Vagina (tissue), 2 donors: ENCODE measurements around the gene SIRPD. TPM values are rescaled to one million over a fixed set of nuclear protein-coding genes. Genes with fewer than 3 reads are reported as not detected.

ENCODE experiments used
- DNase-seq, 2 donors: peaks; one replicate each; pipeline ENCODE4 v3.0.0-alpha.2; 2017; ENCODE audit errors: extremely low spot score in 2 of 2
- H3K27ac ChIP-seq: fragments of 200-600 bp; sonication (generic); one replicate; pipeline ENCODE4 v1.5.1; 2019
- H3K27me3 ChIP-seq: fragments of 200-600 bp; sonication (generic); one replicate; pipeline ENCODE4 v1.5.1; 2019
- H3K36me3 ChIP-seq, 2 donors: fragments of 200-600 bp; sonication (generic); one replicate each; pipeline ENCODE4 v1.5.1; 2017 to 2019
- H3K4me1 ChIP-seq: fragments of 200-600 bp; sonication (generic); one replicate; pipeline ENCODE4 v1.5.1; 2019
- H3K4me3 ChIP-seq, 2 donors: fragments of 200-600 bp; sonication (generic); 1 replicate in 1 of 2; 2 replicates in 1 of 2; pipeline ENCODE4 v1.5.1; 2016 to 2019
- H3K9me3 ChIP-seq: fragments of 200-600 bp; sonication (generic); one replicate; pipeline ENCODE4 v1.5.1; 2019
- POLR2A ChIP-seq, 2 donors: fragments of 450-650 bp; IDR thresholded peaks; one replicate each; pipeline ENCODE4 v1.6.1; 2017; ENCODE audit warnings: antibody characterized with exemption in 2 of 2, mild to moderate bottlenecking in 2 of 2, moderate library complexity in 2 of 2
- POLR2AphosphoS5 ChIP-seq, 2 donors: sonication (generic); formaldehyde crosslinking; IDR thresholded peaks; one replicate each; pipeline ENCODE4 v1.9.0; 2017; ENCODE audit warnings: antibody characterized with exemption in 2 of 2, mild to moderate bottlenecking in 2 of 2, low read depth in 1 of 2; ENCODE audit not compliant: insufficient read depth in 1 of 2
- intact Hi-C: fragments of 100-400 bp; cut with DNase I; formaldehyde crosslinking; loops from one replicate; pipeline ENCODE4 v1.15.1; 2023
- total RNA-seq: library from RNA; depleted of rRNA; stranded (reverse); fragments of >200 nt; gene quantifications from one replicate; pipeline ENCODE4 v1.2.3, GENCODE V29; 2016
- TF ChIP-seq, protein P1 (sequence below), 3 experiments: fragments of 450-650 bp in 2 of 3; fragments of 200-600 bp in 1 of 3; sonication (generic) in 1 of 3; IDR thresholded peaks; one replicate each; pipeline ENCODE4 v1.5.1; 2017 to 2019; ENCODE audit warnings: antibody characterized with exemption in 3 of 3, mild to moderate bottlenecking in 2 of 3, moderate library complexity in 2 of 3

SIRPD gene
- total RNA-seq, 1 donor from 2014 or later = not detected

GRCh38 chr20:1538655-1539054 lies 18.9 kb downstream of the SIRPD start:
- Histone ChIP-seq H3K27ac (no peak overlapping the region), H3K27me3 (no peaks in the 10 kb centered on the region), H3K9me3 (no peaks in the 10 kb centered on the region), H3K4me1 (no peaks in the 10 kb centered on the region), H3K36me3 (no peaks in the 10 kb centered on the region), H3K4me3 (no peak overlapping the region)
- intact Hi-C loops = no loop called here
- TF ChIP-seq POLR2AphosphoS5 (IDR thresholded peaks at IDR 0.05; ENCODE audit: insufficient read depth in 1 of 2, low read depth in 1 of 2) (no peak), POLR2A (IDR thresholded peaks at IDR 0.05) (no peak)
- TF ChIP-seq, protein P1, sequence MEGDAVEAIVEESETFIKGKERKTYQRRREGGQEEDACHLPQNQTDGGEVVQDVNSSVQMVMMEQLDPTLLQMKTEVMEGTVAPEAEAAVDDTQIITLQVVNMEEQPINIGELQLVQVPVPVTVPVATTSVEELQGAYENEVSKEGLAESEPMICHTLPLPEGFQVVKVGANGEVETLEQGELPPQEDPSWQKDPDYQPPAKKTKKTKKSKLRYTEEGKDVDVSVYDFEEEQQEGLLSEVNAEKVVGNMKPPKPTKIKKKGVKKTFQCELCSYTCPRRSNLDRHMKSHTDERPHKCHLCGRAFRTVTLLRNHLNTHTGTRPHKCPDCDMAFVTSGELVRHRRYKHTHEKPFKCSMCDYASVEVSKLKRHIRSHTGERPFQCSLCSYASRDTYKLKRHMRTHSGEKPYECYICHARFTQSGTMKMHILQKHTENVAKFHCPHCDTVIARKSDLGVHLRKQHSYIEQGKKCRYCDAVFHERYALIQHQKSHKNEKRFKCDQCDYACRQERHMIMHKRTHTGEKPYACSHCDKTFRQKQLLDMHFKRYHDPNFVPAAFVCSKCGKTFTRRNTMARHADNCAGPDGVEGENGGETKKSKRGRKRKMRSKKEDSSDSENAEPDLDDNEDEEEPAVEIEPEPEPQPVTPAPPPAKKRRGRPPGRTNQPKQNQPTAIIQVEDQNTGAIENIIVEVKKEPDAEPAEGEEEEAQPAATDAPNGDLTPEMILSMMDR (IDR thresholded peaks at IDR 0.05) = no peak
- no peak for DNase-seq

DNA sequence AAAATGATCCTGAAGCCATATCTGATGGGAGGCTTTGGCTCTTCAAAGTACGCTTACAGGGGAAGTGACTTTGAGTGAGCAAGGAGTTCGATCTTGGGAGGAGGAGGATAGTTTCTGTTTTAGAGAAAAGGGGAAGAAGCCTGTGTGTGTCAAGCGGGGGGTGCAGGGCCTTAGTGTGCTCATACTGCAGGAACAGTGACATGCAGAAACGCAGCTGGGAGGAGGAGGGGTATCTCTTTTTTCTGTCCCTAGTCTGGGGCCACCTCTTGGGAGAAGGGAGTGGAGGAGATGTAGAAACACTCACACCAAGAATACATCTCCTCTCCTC lies 19.8 kb downstream of the SIRPD start:
- no peaks in the 10 kb centered on the region for H3K36me3 ChIP-seq
- DNase-seq = no peak
- no peaks in the 10 kb centered on the region for H3K27me3 ChIP-seq
- intact Hi-C loops = no loop called here
- no peak for TF ChIP-seq POLR2A (IDR thresholded peaks at IDR 0.05)
- TF ChIP-seq POLR2AphosphoS5 (IDR thresholded peaks at IDR 0.05; ENCODE audit: insufficient read depth in 1 of 2, low read depth in 1 of 2) = no peak
- TF ChIP-seq, protein P1 (IDR thresholded peaks at IDR 0.05) = no peak
- H3K4me1 ChIP-seq = no peaks in the 10 kb centered on the region
- no peak overlapping the region for H3K27ac ChIP-seq
- no peaks in the 10 kb centered on the region for H3K9me3 ChIP-seq
- no peak overlapping the region for H3K4me3 ChIP-seq

- no peak for TF ChIP-seq POLR2A (IDR thresholded peaks at IDR 0.05)
- TF ChIP-seq POLR2AphosphoS5 (IDR thresholded peaks at IDR 0.05; ENCODE audit: insufficient read depth in 1 of 2, low read depth in 1 of 2) = no peak
- TF ChIP-seq, protein P1 (IDR thresholded peaks at IDR 0.05) = no peak
- H3K27ac ChIP-seq = no peak overlapping the region
- no peaks in the 10 kb centered on the region for H3K9me3 ChIP-seq
- H3K4me1 ChIP-seq = no peaks in the 10 kb centered on the region
- no peak for DNase-seq
- no peaks in the 10 kb centered on the region for H3K36me3 ChIP-seq
- intact Hi-C loops = no loop called here
- H3K27me3 ChIP-seq = no peaks in the 10 kb centered on the region
- H3K4me3 ChIP-seq = no peak overlapping the region
These were observed 20.4 kb downstream of the SIRPD start for GRCh38 chr20:1536893-1537730.

DNA sequence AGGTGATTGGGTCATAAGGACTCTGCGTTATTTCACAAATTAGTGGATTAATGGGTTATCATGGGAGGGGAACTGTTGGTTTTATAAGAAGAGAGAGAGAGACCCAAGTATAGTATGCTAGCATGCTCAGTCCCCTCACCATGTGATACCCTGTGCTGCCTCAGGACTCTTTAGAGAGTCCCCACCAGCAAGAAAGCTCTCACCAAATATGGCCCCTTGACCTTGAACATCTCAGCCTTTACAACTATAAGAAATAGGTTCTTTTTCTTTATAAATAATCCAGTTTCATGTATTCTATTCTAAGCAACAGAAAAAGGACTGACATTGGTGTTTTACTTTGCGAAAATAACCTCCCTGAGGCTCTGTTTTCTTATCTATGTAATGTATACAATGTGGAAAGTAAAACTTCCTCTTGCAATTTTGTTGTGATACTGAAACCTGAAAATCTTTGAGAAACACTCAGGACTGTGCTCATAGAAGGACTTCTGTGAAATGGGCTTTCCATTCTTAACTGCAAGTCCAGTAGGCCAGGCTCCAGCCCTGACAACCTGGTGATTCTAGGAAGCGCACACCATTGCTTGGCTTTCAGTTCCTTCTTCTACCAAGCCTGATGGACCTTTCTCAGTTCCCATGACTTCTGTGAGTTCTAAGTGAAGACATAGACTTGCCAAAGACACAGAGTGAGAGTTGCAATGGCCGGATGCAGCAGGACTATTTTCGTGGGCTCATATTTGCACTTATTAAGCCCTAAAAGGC lies 21.9 kb downstream of the SIRPD start:
- intact Hi-C loops = no loop called here
- no peak overlapping the region for H3K27ac ChIP-seq
- TF ChIP-seq POLR2A (IDR thresholded peaks at IDR 0.05) = no peak
- TF ChIP-seq, protein P1 (IDR thresholded peaks at IDR 0.05) = no peak

DNA sequence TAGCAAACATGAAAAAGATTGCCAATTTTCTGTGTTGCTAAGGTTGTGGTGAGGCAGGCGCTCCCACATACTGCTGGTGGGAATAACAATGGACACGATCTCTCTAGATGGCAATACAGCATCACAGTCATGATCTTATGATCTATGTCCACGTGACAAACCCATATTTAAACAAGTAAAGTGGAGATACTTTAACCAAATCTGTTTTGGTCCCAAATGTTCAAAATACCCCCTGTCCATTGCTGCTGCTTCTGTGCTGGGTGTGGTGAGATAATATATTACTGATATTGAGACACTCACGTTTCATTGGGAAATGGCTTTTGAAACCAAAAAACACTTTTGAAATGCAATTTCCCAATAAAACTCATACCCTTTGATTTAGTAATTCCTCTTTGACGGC lies 23.0 kb downstream of the SIRPD start:
- TF ChIP-seq POLR2A (IDR thresholded peaks at IDR 0.05) = no peak
- no peak for TF ChIP-seq POLR2AphosphoS5 (IDR thresholded peaks at IDR 0.05; ENCODE audit: insufficient read depth in 1 of 2, low read depth in 1 of 2)
- TF ChIP-seq, protein P1 (IDR thresholded peaks at IDR 0.05) = no peak
- Histone ChIP-seq H3K27me3 (no peaks in the 10 kb centered on the region), H3K9me3 (no peaks in the 10 kb centered on the region), H3K4me1 (no peaks in the 10 kb centered on the region), H3K4me3 (no peak overlapping the region), H3K27ac (no peak overlapping the region), H3K36me3 (no peaks in the 10 kb centered on the region)
- intact Hi-C loops = no loop called here
- no peak for DNase-seq

More for the DNA sequence above, 21.9 kb downstream of the SIRPD start:
- no peak for DNase-seq
- Histone ChIP-seq H3K4me1 (no peaks in the 10 kb centered on the region), H3K9me3 (no peaks in the 10 kb centered on the region), H3K36me3 (no peaks in the 10 kb centered on the region), H3K4me3 (no peak overlapping the region), H3K27me3 (no peaks in the 10 kb centered on the region)
